GM21576 (cell line): Measurements from ENCODE around the gene ZNG1F.
"Not testable (repeated sequence)": the region's sequence is repeated elsewhere in the genome, so short reads cannot be mapped to it uniquely, and the experiment has no call there.

Experiments
- ATAC-seq: cut with Tn5 transposase; IDR thresholded peaks from one replicate; pipeline ENCODE4 v1.9.1; 2021; ENCODE audit warnings: mild to moderate bottlenecking, moderate library complexity; ENCODE audit not compliant: unreplicated experiment

ZNG1F gene

GRCh38 chr9:41123812-41124211 lies 65.3 kb downstream of the ZNG1F start:
- not testable (repeated sequence) for ATAC-seq

DNA sequence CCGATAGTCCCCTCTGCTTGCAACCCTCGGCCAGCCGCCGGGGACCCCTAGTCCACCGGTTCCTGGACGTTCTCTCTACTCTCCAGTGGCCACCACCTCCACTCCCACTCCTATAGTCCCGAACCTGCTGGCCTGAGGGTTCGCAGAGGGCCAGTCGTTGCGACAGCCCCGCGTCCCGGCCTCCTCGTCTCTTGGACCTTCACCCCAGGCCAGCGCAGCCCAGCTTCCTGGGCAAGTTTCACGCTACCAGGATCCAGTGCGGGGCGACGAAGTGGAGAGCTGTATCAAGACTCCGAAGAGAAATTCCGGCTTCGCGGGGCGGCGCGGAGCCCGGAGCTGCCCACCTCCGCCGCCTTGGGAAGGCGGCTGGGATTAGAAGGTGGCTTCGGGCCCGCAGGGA lies 65.7 kb downstream of the ZNG1F start:
- not testable (repeated sequence) for ATAC-seq

GRCh38 chr9:41120696-41121095 lies 68.4 kb downstream of the ZNG1F start:
- ATAC-seq: not testable (repeated sequence)

DNA sequence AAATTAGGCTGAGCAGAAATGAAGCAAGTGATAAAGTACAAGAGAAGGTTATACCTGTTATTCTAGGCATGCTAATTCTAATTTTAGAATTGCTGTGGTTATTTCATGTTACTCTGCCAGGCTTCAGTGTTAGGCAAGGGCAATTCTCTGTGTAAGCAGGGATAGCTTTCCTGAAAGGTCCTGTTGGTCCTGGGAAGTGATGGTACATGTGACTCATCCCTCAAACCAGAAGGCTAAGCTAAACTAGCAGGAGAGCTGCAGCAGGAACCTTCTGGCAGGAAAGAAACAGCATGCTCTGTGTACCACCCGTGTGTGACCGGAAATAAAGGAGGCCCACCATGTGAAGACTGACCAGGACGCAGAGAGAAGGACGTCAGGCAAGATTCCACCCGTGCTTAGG lies 69.4 kb downstream of the ZNG1F start:
- ATAC-seq: not testable (repeated sequence)

DNA sequence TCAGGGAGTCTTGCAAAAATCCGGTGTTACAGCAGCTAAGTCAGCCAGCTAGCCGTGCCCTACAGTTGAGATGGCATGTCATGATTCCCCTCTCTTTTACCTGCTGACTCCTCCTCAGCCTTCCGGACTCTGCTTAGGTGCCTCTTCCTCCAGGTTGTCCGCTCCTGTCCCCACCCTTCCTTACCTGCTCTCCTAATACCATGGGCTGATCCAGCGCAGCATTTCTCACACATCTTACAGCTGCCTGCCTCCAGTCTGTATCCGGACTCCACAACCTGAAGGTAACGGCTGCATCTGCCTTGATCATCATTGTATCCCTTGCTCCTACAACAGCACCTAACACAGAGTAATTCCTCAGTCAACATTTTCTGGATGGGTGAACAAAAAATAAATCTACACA lies 69.8 kb downstream of the ZNG1F start:
- ATAC-seq: not testable (repeated sequence)

- ATAC-seq: not testable (repeated sequence)
These were observed 75.8 kb downstream of the ZNG1F start for GRCh38 chr9:41113348-41113747.

GRCh38 chr9:41111414-41111813 lies 77.7 kb downstream of the ZNG1F start:
- not testable (repeated sequence) for ATAC-seq

- ATAC-seq: not testable (repeated sequence)
These were observed 78.2 kb downstream of the ZNG1F start for GRCh38 chr9:41110913-41111312.

- not testable (repeated sequence) for ATAC-seq
These were observed 79.9 kb downstream of the ZNG1F start for GRCh38 chr9:41109253-41109652.

GRCh38 chr9:41108816-41109215 lies 80.3 kb downstream of the ZNG1F start:
- ATAC-seq: not testable (repeated sequence)

- not testable (repeated sequence) for ATAC-seq
These were observed 82.5 kb downstream of the ZNG1F start for GRCh38 chr9:41106472-41107116.

DNA sequence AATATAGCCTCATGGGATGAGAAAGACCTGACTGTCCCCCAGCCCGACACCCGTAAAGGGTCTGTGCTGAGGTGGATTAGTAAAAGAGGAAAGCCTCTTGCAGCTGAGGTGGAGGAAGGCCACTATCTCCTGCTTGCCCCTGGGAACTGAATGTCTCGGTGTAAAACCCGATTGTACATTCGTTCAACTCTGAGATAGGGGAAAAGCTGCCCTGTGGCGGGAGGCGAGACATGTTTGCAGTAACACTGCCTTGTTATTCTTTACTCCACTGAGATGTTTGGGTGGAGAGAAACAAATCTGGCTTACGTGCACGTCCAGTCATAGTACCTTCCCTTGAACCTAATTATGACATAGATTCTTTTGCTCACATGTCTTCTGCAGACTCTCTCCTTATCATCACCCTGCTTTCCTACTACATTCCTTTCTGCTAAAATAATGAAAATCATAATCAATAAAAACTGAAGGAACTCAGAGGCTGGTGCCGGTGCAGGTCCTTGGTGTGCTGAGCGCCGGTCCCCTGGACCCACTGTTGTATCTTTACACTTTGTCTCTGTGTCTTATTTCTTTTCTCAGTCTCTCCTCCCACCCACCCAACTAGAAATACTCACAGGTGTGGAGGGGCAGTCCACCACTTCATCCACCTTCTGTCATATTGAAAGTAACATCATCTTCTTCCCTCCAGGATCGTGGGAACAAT lies 83.4 kb downstream of the ZNG1F start:
- not testable (repeated sequence) for ATAC-seq

GRCh38 chr9:41104542-41104941 lies 84.6 kb downstream of the ZNG1F start:
- not testable (repeated sequence) for ATAC-seq

DNA sequence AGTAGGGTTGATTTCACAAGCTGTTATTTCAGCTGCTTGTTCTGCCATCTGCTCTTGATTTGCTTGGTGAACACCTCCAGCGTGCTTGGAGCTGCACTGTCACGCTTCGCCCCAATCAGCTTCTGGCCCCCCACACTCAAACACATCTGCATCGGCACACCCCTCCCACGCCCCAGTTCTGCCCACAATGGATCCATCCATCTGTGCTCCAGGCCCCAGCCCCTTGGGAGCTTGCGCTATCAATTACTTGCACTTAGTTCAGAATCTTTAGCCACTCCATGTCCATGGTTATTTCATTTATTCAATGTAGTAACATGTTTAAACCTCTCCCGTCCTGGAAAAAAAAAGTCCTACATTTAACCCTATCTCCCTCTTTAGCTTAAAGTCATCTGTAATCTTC lies 88.6 kb downstream of the ZNG1F start:
- ATAC-seq: not testable (repeated sequence)

GRCh38 chr9:41098759-41099158 lies 90.4 kb downstream of the ZNG1F start:
- ATAC-seq: not testable (repeated sequence)

GRCh38 chr9:41095060-41095459 lies 94.1 kb downstream of the ZNG1F start:
- not testable (repeated sequence) for ATAC-seq

DNA sequence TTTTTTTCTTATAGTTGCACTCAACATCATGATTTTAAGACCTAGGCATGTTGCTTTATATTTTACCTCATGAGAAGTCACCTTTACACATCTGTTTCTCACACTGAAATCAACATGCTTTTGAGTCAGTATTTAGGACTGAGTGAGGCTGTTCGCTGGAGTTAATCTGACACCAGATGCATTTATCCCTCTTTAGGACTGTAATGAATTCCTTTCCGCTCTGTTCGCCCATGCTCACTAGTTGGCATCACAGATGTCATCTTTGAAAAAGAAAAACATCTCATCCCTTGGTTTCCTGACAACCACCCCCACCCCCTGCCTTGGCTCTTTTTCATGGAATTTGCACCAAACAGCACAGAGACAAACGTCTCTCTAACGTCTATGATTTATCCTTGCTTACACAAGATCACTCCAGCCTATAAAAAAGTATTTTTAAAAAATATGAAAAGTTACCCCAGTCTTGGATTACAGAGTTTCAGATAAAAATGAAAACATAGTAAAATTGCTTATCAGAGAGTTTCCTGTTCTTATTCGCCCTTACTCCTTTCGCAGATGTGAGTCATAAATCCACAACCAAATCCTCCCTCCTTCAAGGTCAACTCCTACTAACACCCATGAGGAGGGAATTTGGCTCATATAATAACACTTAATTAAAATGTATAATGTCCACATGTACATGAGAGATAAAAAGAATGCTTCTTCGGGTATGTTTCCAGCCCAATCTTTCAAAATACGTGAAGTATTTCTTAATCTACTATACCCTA lies 94.9 kb downstream of the ZNG1F start:
- not testable (repeated sequence) for ATAC-seq

- not testable (repeated sequence) for ATAC-seq
These were observed 98.2 kb downstream of the ZNG1F start for GRCh38 chr9:41090922-41091321.

GRCh38 chr9:41090386-41090785 lies 98.7 kb downstream of the ZNG1F start:
- not testable (repeated sequence) for ATAC-seq

DNA sequence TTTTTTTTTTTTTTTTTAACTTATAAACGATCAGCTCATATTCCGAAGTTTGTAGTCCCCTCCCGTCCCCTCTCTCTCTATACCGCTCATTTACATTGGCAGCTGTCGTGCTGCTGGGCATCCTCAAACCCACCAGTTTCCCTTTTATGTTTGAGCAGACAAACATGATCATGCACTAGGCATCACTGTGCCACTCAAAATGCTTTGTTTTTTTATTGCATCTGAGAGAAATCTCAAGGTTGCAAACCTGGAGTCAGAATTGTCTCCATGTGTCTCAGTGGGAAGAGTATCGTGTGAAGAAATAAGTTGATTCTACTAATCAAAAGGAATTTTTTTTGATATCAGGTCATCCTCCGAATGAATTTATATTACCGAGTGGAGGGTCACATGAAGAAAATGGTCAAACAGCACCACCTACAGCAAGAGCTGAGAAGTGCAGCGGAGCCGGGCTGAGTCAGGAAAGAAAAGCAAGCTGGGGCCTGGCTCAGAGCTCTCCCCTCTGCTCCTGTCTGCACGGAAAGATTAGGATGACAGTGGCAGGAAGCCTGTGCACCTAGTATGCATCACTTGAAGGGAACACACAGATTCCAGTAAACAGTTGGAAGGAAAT lies 100.6 kb downstream of the ZNG1F start:
- peak; percentile 85 for ATAC-seq

DNA sequence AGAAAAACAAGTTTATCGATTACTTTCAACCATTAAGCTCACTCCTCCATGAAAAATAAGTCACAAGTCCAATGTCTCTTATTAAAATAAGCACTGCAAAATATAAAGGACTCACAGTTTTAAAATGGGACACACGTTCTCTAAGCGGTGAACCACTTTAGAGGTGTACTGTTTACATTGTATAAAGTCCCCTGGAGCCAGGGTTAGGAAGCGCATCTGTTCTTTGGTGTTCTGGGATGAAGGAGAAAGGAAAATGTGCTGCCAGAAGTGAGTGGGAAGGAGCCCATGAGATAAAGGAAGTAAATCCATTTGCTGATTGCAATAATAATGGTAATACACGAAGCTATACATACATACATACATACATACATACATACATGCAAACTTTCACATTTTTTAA lies 101.2 kb downstream of the ZNG1F start:
- ATAC-seq: not testable (repeated sequence)
